WERI-Rb-1 (cell line): ENCODE data around the gene AGPAT2.
"Not testable (repeated sequence)": the region's sequence is repeated elsewhere in the genome, so short reads cannot be mapped to it uniquely, and the experiment has no call there.

Experiments used
- DNase-seq: peaks from one replicate; pipeline ENCODE4 v3.0.0-alpha.2; 2020
- H3K27ac ChIP-seq: fragments of 250-450 bp; sonication (Bioruptor Pico); 2 replicates; pipeline ENCODE4 v1.5.1; 2020; ENCODE audit warnings: mild to moderate bottlenecking, moderate library complexity
- H3K27me3 ChIP-seq: fragments of 250-450 bp; sonication (Bioruptor Pico); 2 replicates; pipeline ENCODE4 v1.5.1; 2021; ENCODE audit warnings: mild to moderate bottlenecking, low read depth, moderate library complexity; ENCODE audit not compliant: insufficient read depth, severe bottlenecking
- H3K36me3 ChIP-seq: fragments of 250-450 bp; sonication (Bioruptor Pico); 2 replicates; pipeline ENCODE4 v1.5.1; 2020; ENCODE audit warnings: mild to moderate bottlenecking, moderate library complexity
- H3K4me3 ChIP-seq: 2 replicates; pipeline ENCODE4 v1.5.1; 2011; ENCODE audit warnings: low read depth, mild to moderate bottlenecking, control low read depth, low read length
- H3K9me3 ChIP-seq: fragments of 250-450 bp; sonication (Bioruptor Pico); 2 replicates; pipeline ENCODE4 v1.5.1; 2021; ENCODE audit warnings: mild to moderate bottlenecking, moderate library complexity; ENCODE audit not compliant: severe bottlenecking
- CTCF ChIP-seq: IDR thresholded peaks from 2 replicates; pipeline ENCODE4 v1.5.1; 2011; ENCODE audit warnings: low read depth, mild to moderate bottlenecking, control low read depth, inconsistent platforms, low read length

The AGPAT2 gene

DNA sequence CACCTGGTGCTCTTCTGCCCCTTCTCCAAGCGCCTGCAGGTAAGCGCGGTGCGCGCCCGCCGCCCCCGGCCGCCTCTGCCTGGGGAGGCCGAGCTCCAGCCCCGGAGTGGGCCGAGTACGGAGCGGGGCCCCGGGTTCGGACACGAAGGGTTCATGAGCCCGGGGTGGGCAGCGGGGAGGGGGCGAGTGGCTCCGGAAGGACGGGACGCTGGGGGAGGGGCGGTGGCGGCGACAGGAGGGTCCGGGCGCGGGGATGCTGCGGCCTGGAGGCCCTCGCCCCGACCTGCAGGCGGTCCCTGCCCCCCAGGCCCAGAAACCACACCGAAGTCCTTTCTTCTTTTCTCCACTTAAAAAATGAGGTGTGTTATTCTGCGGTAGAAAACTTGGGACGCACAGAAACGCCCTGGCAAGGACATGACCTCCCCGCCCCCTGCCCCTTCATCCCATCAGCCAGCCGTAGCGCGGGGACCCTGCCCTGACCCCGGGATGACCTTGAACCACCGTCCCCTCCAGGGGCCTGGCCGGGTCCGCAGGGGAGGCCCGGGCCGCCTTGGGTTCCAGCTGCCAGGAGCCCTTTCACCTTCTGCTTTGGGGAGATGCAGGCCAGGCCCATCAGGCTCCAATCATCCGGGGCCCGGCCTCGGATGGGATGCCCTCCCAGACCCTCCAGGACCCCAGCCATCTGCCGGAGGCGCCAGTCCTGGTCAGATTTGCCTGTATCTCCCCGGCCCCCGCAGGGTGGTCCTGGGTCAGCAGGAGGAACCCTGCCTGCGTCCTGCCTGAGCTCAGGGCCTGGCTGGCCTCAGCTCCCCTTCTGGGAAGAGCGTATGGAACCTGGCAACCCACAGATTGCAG is 25.7 kb upstream of the AGPAT2 start:
- H3K9me3 ChIP-seq, result no peaks in the 10 kb centered on the region
- no peak for TF ChIP-seq CTCF
- H3K4me3 ChIP-seq, result peak overlapping the region; percentile 80
- peaks cover 14% of the 10 kb centered on the region for H3K36me3 ChIP-seq
- no peaks in the 10 kb centered on the region for H3K27me3 ChIP-seq
- no peak for DNase-seq
- peak overlapping the region; percentile 82 for H3K27ac ChIP-seq

DNA sequence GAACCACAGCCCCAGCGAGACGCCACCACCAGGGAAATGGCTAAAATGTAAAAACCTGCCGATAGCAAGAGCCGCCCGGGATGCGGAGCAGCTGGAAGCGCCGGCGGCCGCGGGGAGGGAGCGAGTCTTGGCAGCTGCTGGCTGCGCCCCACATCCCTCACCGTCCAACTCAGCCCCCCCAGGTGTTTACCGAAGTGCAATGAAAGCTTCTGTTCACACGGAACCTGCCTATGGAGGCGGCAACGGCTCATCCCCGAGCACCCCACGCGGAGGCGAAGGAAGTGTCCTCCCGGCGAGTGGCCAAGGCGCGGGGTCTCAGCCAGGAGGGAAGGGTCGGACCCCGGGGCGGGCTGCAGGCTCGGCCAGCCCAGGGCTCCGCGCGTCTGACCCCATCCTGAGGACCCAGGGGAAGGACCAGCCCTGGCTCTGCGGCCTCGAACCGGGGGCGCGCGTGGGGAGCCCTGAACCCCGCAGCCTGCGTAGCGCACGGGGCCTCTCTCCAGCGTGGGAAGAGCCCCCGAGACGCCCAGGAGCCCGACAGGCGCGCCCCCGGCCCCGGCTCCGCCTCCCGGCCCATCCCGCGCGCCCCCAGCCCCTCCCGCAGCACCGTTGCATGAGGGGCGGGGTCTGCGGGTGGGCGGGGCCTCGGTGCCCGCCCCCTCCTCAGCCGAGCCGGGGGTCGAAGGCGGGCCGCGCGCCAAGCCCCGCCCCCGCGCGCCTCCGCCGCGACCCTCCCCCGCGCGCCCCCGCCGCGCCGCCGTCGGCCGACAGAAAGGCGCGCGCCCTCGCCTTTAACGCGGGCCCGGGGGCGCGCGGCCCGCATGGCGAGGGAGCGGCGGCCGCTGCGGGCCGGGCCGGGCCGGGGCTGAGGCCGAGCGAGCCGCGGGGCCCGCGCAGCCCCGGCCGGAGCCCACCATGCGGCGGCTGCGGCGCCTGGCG is 24.8 kb upstream of the AGPAT2 start, which contains the start of gene DIPK1B:
Gene DIPK1B (plus strand): TSS at position 822 of the 939 bp plus-strand sequence. CDS start 94 bp downstream, at position 916.
- Histone ChIP-seq H3K27ac (peak within 1 kb of the TSS; percentile 82), H3K27me3 (no peaks in the 10 kb centered on the region), H3K4me3 (peak within 1 kb of the TSS; percentile 80), H3K36me3 (peaks cover 14% of the 10 kb centered on the region), H3K9me3 (no peaks in the 10 kb centered on the region)
- TF ChIP-seq CTCF, result no peak
- DNase-seq, result peak; percentile 66

DNA sequence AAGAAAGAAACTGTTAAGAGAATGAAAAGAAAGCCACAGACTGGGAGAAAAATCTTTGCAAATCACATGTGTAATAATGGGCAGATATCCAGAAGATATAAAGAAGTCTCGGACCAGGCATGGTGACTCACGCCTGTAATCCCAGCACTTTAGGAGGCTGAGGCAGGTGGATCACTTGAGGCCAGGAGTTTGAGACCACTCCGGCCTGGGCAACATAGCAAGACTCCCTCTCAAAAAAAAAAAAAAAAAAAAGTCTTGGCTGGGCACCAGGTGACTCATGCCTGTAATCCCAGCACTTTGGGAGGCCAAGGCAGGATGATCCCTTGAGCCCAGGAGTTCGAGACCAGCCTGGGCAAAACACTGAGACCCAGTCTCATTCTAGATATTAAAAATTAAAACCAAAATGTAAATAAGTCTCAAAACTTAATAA is 24.0 kb upstream of the AGPAT2 start:
- H3K27me3 ChIP-seq, H3K27ac ChIP-seq, H3K4me3 ChIP-seq, DNase-seq, H3K9me3 ChIP-seq: not testable (repeated sequence)
- H3K36me3 ChIP-seq, result peaks cover 14% of the 10 kb centered on the region

- H3K27me3 ChIP-seq, result no peaks in the 10 kb centered on the region
- H3K27ac ChIP-seq, result no peak overlapping the region
- no peaks in the 10 kb centered on the region for H3K9me3 ChIP-seq
- TF ChIP-seq CTCF, result no peak
- no peak overlapping the region for H3K4me3 ChIP-seq
- no peak for DNase-seq
- H3K36me3 ChIP-seq, result peaks cover 14% of the 10 kb centered on the region
Measured at GRCh38 chr9:136710543-136710942, 23.3 kb upstream of the AGPAT2 start.

- TF ChIP-seq CTCF, result no peak
Measured at GRCh38 chr9:136709454-136710109, 22.3 kb upstream of the AGPAT2 start.

More at GRCh38 chr9:136709454-136710109, 22.3 kb upstream of the AGPAT2 start:
- no peak overlapping the region for H3K27ac ChIP-seq
- DNase-seq, result no peak
- H3K4me3 ChIP-seq, result no peak overlapping the region
- peaks cover 9% of the 10 kb centered on the region for H3K36me3 ChIP-seq
- H3K27me3 ChIP-seq, result no peaks in the 10 kb centered on the region
- no peaks in the 10 kb centered on the region for H3K9me3 ChIP-seq
